Mucosa of rectum (tissue), 2 donors: Measurements from ENCODE around the gene RAB3B.

Experiments used
- H3K27ac ChIP-seq, 2 donors: one replicate each; pipeline ENCODE4 v1.7.0; 2013; ENCODE audit warnings: inconsistent platforms in 2 of 2, low read depth in 2 of 2, low read length in 2 of 2
- H3K27me3 ChIP-seq, 2 donors: one replicate each; pipeline ENCODE4 v1.7.0; 2013; ENCODE audit warnings: low read length in 2 of 2; ENCODE audit not compliant: control insufficient read depth in 2 of 2, insufficient read depth in 2 of 2
- H3K36me3 ChIP-seq, 2 donors: one replicate each; pipeline ENCODE4 v1.7.0; 2013; ENCODE audit warnings: low read length in 2 of 2; ENCODE audit not compliant: control insufficient read depth in 2 of 2, insufficient read depth in 2 of 2
- H3K4me1 ChIP-seq, 2 donors: one replicate each; pipeline ENCODE4 v1.7.0; 2013; ENCODE audit warnings: low read length in 2 of 2, mild to moderate bottlenecking in 1 of 2; ENCODE audit not compliant: control insufficient read depth in 2 of 2, insufficient read depth in 2 of 2
- H3K4me3 ChIP-seq, 2 donors: one replicate each; pipeline ENCODE4 v1.7.0; 2013; ENCODE audit warnings: low read length in 2 of 2
- H3K9ac ChIP-seq, 2 donors: one replicate each; pipeline ENCODE4 v1.7.0; 2013; ENCODE audit warnings: low read length in 2 of 2, low read depth in 1 of 2, mild to moderate bottlenecking in 1 of 2
- H3K9me3 ChIP-seq, 2 donors: one replicate each; pipeline ENCODE4 v1.7.0; 2013; ENCODE audit warnings: low read length in 2 of 2; ENCODE audit not compliant: control insufficient read depth in 2 of 2
- donor health status: healthy.
- donor health status: Normal muscosa, but diverticular disease.

RAB3B gene

GRCh38 chr1:51957618-51958017, 32.9 kb downstream of the RAB3B start:
- no peak overlapping the region for H3K27ac ChIP-seq
- no peaks in the 10 kb centered on the region for H3K9me3 ChIP-seq
- H3K36me3 ChIP-seq, result no peaks in the 10 kb centered on the region
- H3K4me3 ChIP-seq, result no peak overlapping the region
- H3K4me1 ChIP-seq, result peaks cover 0 to 11% of the 10 kb centered on the region in 2 donors
- H3K9ac ChIP-seq, result no peak overlapping the region
- peaks cover 4 to 9% of the 10 kb centered on the region in 2 donors for H3K27me3 ChIP-seq

GRCh38 chr1:51956528-51957509, 33.7 kb downstream of the RAB3B start:
- Histone ChIP-seq H3K4me3 (no peak overlapping the region), H3K9ac (no peak overlapping the region), H3K27ac (peak overlapping the region in 1 of 2 donors; percentile 52), H3K9me3 (no peaks in the 10 kb centered on the region), H3K4me1 (peaks cover 0 to 11% of the 10 kb centered on the region in 2 donors), H3K27me3 (peaks cover 4 to 9% of the 10 kb centered on the region in 2 donors), H3K36me3 (no peaks in the 10 kb centered on the region)

- Histone ChIP-seq H3K9ac (no peak overlapping the region), H3K36me3 (no peaks in the 10 kb centered on the region), H3K27me3 (peaks cover 4 to 7% of the 10 kb centered on the region in 2 donors), H3K4me1 (peaks cover 0 to 11% of the 10 kb centered on the region in 2 donors), H3K9me3 (no peaks in the 10 kb centered on the region), H3K27ac (peak overlapping the region; percentile 23 to 52), H3K4me3 (no peak overlapping the region)
Measured at GRCh38 chr1:51955797-51956527, 34.5 kb downstream of the RAB3B start.

- Histone ChIP-seq H3K36me3 (no peaks in the 10 kb centered on the region), H3K27me3 (peaks cover 0 to under 1% of the 10 kb centered on the region in 2 donors), H3K9me3 (no peaks in the 10 kb centered on the region), H3K27ac (no peak overlapping the region), H3K4me1 (peaks cover 0 to 11% of the 10 kb centered on the region in 2 donors), H3K4me3 (no peak overlapping the region), H3K9ac (no peak overlapping the region)
Measured at GRCh38 chr1:51954783-51955182, 35.7 kb downstream of the RAB3B start.

- Histone ChIP-seq H3K36me3 (no peaks in the 10 kb centered on the region), H3K9ac (no peak overlapping the region), H3K4me1 (peaks cover 0 to 11% of the 10 kb centered on the region in 2 donors), H3K27ac (no peak overlapping the region), H3K9me3 (no peaks in the 10 kb centered on the region), H3K4me3 (no peak overlapping the region), H3K27me3 (no peaks in the 10 kb centered on the region)
Measured at GRCh38 chr1:51953079-51953478, 37.4 kb downstream of the RAB3B start.

- no peaks in the 10 kb centered on the region for H3K27me3 ChIP-seq
- H3K27ac ChIP-seq, result no peak overlapping the region
- H3K9me3 ChIP-seq, result no peaks in the 10 kb centered on the region
- no peak overlapping the region for H3K9ac ChIP-seq
- H3K36me3 ChIP-seq, result no peaks in the 10 kb centered on the region
- peaks cover 0 to 11% of the 10 kb centered on the region in 2 donors for H3K4me1 ChIP-seq
- H3K4me3 ChIP-seq, result no peak overlapping the region
Measured at GRCh38 chr1:51952638-51953037, 37.9 kb downstream of the RAB3B start.

GRCh38 chr1:51950701-51951100, 39.8 kb downstream of the RAB3B start:
- no peak overlapping the region for H3K4me3 ChIP-seq
- no peaks in the 10 kb centered on the region for H3K4me1 ChIP-seq
- H3K27ac ChIP-seq, result no peak overlapping the region
- H3K36me3 ChIP-seq, result no peaks in the 10 kb centered on the region
- H3K9me3 ChIP-seq, result no peaks in the 10 kb centered on the region
- H3K9ac ChIP-seq, result no peak overlapping the region
- H3K27me3 ChIP-seq, result no peaks in the 10 kb centered on the region

- H3K27ac ChIP-seq, result no peak overlapping the region
- H3K9ac ChIP-seq, result no peak overlapping the region
- no peak overlapping the region for H3K4me3 ChIP-seq
- no peaks in the 10 kb centered on the region for H3K27me3 ChIP-seq
- H3K9me3 ChIP-seq, result no peaks in the 10 kb centered on the region
- H3K36me3 ChIP-seq, result no peaks in the 10 kb centered on the region
- no peaks in the 10 kb centered on the region for H3K4me1 ChIP-seq
Measured at GRCh38 chr1:51949014-51949702, 41.3 kb downstream of the RAB3B start.

GRCh38 chr1:51948491-51948915, 42.0 kb downstream of the RAB3B start:
- Histone ChIP-seq H3K4me3 (no peak overlapping the region), H3K27ac (no peak overlapping the region), H3K9ac (no peak overlapping the region), H3K27me3 (no peaks in the 10 kb centered on the region), H3K4me1 (no peaks in the 10 kb centered on the region), H3K9me3 (no peaks in the 10 kb centered on the region), H3K36me3 (no peaks in the 10 kb centered on the region)
